IPS-18a (cell line): ENCODE results near the gene CMTM4.
"Not testable (repeated sequence)": the region's sequence is repeated elsewhere in the genome, so short reads cannot be mapped to it uniquely, and the experiment has no call there.

Experiments used
- H3K27ac ChIP-seq: one replicate; pipeline ENCODE4 v1.5.1; 2013; ENCODE audit warnings: low read length
- H3K27me3 ChIP-seq: one replicate; pipeline ENCODE4 v1.6.1; 2013; ENCODE audit warnings: mild to moderate bottlenecking, low read length; ENCODE audit not compliant: control insufficient read depth, insufficient read depth
- H3K36me3 ChIP-seq: one replicate; pipeline ENCODE4 v1.6.1; 2013; ENCODE audit warnings: low read depth, low read length; ENCODE audit not compliant: control insufficient read depth
- H3K4me1 ChIP-seq: one replicate; pipeline ENCODE4 v1.6.1; 2013; ENCODE audit warnings: low read depth, low read length; ENCODE audit not compliant: control insufficient read depth
- H3K4me3 ChIP-seq: one replicate; pipeline ENCODE4 v1.5.1; 2013; ENCODE audit warnings: low read length
- H3K9ac ChIP-seq: one replicate; pipeline ENCODE4 v1.6.1; 2013; ENCODE audit warnings: mild to moderate bottlenecking, low read length, moderate library complexity
- H3K9me3 ChIP-seq: one replicate; pipeline ENCODE4 v1.6.1; 2013; ENCODE audit warnings: low read depth, low read length; ENCODE audit not compliant: control insufficient read depth

CMTM4 gene

GRCh38 chr16:66567270-66567669, 129.3 kb downstream of the CMTM4 start:
- not testable (repeated sequence) for H3K27me3 ChIP-seq, H3K27ac ChIP-seq, H3K4me3 ChIP-seq, H3K9me3 ChIP-seq, H3K9ac ChIP-seq, H3K36me3 ChIP-seq, H3K4me1 ChIP-seq

- Histone ChIP-seq H3K27me3 (no peaks in the 10 kb centered on the region), H3K4me3 (no peak within 1 kb of the TSS), H3K27ac (no peak within 1 kb of the TSS), H3K36me3 (no peaks in the 10 kb centered on the region), H3K9ac (no peak within 1 kb of the TSS), H3K4me1 (no peaks in the 10 kb centered on the region), H3K9me3 (no peaks in the 10 kb centered on the region)
Observed at GRCh38 chr16:66566051-66566901, 130.3 kb downstream of the CMTM4 start, which contains the start of gene CMTM1. CMTM1 (plus strand) TSS chr16:66566439; CDS start chr16:66566514, 75 bp downstream.
